A673 (cell line): ENCODE measurements around the gene HP1BP3. TPM values are rescaled to one million over a fixed set of nuclear protein-coding genes. Genes with fewer than 3 reads are reported as not detected.

Source experiments
- BruUV-seq: library from RNA; stranded (reverse); fragments of 400-500 nt; replicated peaks from 2 replicates; lab custom pipeline; 2021; lab: Mats Ljungman, UMichigan
- CTCF ChIA-PET: fragments of 300-600 bp; sonication (Branson Sonifier 250); formaldehyde crosslinking; loops from one replicate; lab custom pipeline; 2022; ENCODE audit warnings: antibody characterized with exemption; lab: Charles Lee
- POLR2A ChIA-PET: fragments of 300-600 bp; sonication (Branson Sonifier 250); formaldehyde crosslinking; loops from one replicate; lab custom pipeline; 2022; ENCODE audit warnings: antibody characterized with exemption; ENCODE audit not compliant: low non-redundant PET; lab: Charles Lee
- DNase-seq: peaks from one replicate; pipeline ENCODE4 v3.0.0-alpha.2; 2015; ENCODE audit warnings: low spot score
- H3K27ac ChIP-seq: fragments of 200-600 bp; sonication (generic); 2 replicates; pipeline ENCODE4 v1.5.1; 2016; ENCODE audit warnings: mixed run types, low read depth, mild to moderate bottlenecking, mixed read lengths, antibody characterized with exemption, low read length; ENCODE audit not compliant: poor library complexity, severe bottlenecking
- H3K27me3 ChIP-seq: fragments of 200-600 bp; sonication (generic); replicated peaks from 2 replicates; pipeline ENCODE4 v1.6.1; 2017; ENCODE audit warnings: mixed run types, low read depth, mild to moderate bottlenecking, mixed read lengths, antibody characterized with exemption, low read length; ENCODE audit not compliant: insufficient read depth, poor library complexity
- H3K36me3 ChIP-seq: fragments of 200-600 bp; sonication (generic); 2 replicates; pipeline ENCODE4 v1.6.1; 2016; ENCODE audit warnings: mixed run types, mild to moderate bottlenecking, mixed read lengths, antibody characterized with exemption, low read length; ENCODE audit not compliant: insufficient read depth, poor library complexity, severe bottlenecking
- H3K4me1 ChIP-seq: fragments of 200-600 bp; sonication (generic); 2 replicates; pipeline ENCODE4 v1.6.1; 2017; ENCODE audit warnings: mixed run types, mild to moderate bottlenecking, mixed read lengths, antibody characterized with exemption, low read length; ENCODE audit not compliant: insufficient read depth, poor library complexity, severe bottlenecking
- H3K4me3 ChIP-seq: fragments of 200-600 bp; sonication (generic); 2 replicates; pipeline ENCODE4 v1.5.1; 2016; ENCODE audit warnings: low read depth, mixed run types, mild to moderate bottlenecking, mixed read lengths, low read length; ENCODE audit not compliant: poor library complexity, severe bottlenecking
- H3K9me3 ChIP-seq: fragments of 200-600 bp; sonication (generic); 2 replicates; pipeline ENCODE4 v1.6.1; 2016; ENCODE audit warnings: mixed run types, low read depth, mild to moderate bottlenecking, mixed read lengths, antibody characterized with exemption, low read length; ENCODE audit not compliant: poor library complexity, severe bottlenecking
- EZH2 ChIP-seq: fragments of 200-600 bp; sonication (generic); IDR thresholded peaks from 2 replicates; pipeline ENCODE4 v1.6.1; 2017; ENCODE audit warnings: borderline replicate concordance, low read depth, mild to moderate bottlenecking, mixed read lengths, antibody characterized with exemption, low read length; ENCODE audit not compliant: poor library complexity, severe bottlenecking
- intact Hi-C: fragments of 100-400 bp; cut with micrococcal nuclease; formaldehyde crosslinking; loops from one replicate; pipeline ENCODE4 v1.10.0; 2022; ENCODE audit not compliant: unreplicated experiment
- total RNA-seq: library from RNA; stranded (reverse); gene quantifications from 2 replicates; pipeline ENCODE4 v1.2.3, GENCODE V29; 2021
- TF ChIP-seq, protein P1 (sequence below): fragments of 300-800, 200-600 bp; sonication (generic); conservative IDR thresholded peaks from 2 replicates; pipeline ENCODE4 v1.5.1; 2017; ENCODE audit warnings: low read depth, mild to moderate bottlenecking, antibody characterized with exemption, low read length, moderate library complexity, mixed read lengths

The HP1BP3 gene
- total RNA-seq, 1 experiment from 2014 or later = 337 TPM

DNA sequence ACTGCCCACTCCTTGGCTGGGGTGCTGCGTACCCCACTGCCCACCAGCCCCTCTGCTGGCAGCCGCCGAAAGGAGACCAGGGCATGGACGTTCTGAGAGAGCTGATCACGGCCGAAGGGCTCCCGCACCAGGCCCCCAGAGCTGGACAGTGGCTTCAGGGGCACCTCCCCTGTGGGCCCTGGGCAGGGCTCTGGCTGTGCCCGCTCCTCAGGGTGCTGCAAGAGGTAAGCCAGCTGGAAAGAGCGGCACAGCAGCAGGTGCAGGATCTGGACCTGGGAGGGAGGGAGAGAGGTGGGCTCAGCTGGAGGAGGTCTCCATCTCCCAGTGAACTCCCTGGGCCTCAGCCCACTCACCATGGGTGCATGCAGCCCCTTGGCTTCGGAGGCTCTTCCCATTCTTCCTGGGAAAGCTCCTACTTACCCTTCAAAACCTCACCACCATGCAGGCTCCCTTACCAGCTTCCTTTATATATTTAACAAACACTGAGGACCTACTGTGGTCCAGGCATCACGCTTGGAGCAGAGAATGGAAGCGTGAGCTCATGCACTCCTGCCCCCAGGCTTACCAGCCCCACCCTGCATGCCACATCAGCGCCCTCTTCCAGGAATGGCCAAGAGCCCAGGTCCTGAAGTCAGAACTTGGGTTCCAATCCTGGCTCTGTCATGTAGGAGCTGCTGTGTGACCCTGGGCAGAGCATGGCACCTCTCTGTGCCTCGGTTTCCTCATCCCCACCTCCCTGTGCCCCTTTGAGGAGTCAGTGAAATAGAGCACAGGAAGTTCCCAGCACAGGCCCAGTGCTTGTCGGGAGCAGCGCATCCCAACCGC lies 62.5 kb downstream of the HP1BP3 start:
- ChIA-PET POLR2A (no interaction called here), CTCF (no interaction called here)
- Histone ChIP-seq H3K27me3 (no peaks in the 10 kb centered on the region), H3K27ac (no peak overlapping the region), H3K9me3 (no peaks in the 10 kb centered on the region), H3K4me1 (no peaks in the 10 kb centered on the region), H3K36me3 (no peaks in the 10 kb centered on the region), H3K4me3 (no peak overlapping the region)
- no peak for DNase-seq
- intact Hi-C loops = no loop called here
- BruUV-seq = no TSS peak
- TF ChIP-seq EZH2 = no peak
- TF ChIP-seq, protein P1, sequence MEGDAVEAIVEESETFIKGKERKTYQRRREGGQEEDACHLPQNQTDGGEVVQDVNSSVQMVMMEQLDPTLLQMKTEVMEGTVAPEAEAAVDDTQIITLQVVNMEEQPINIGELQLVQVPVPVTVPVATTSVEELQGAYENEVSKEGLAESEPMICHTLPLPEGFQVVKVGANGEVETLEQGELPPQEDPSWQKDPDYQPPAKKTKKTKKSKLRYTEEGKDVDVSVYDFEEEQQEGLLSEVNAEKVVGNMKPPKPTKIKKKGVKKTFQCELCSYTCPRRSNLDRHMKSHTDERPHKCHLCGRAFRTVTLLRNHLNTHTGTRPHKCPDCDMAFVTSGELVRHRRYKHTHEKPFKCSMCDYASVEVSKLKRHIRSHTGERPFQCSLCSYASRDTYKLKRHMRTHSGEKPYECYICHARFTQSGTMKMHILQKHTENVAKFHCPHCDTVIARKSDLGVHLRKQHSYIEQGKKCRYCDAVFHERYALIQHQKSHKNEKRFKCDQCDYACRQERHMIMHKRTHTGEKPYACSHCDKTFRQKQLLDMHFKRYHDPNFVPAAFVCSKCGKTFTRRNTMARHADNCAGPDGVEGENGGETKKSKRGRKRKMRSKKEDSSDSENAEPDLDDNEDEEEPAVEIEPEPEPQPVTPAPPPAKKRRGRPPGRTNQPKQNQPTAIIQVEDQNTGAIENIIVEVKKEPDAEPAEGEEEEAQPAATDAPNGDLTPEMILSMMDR = no peak

DNA sequence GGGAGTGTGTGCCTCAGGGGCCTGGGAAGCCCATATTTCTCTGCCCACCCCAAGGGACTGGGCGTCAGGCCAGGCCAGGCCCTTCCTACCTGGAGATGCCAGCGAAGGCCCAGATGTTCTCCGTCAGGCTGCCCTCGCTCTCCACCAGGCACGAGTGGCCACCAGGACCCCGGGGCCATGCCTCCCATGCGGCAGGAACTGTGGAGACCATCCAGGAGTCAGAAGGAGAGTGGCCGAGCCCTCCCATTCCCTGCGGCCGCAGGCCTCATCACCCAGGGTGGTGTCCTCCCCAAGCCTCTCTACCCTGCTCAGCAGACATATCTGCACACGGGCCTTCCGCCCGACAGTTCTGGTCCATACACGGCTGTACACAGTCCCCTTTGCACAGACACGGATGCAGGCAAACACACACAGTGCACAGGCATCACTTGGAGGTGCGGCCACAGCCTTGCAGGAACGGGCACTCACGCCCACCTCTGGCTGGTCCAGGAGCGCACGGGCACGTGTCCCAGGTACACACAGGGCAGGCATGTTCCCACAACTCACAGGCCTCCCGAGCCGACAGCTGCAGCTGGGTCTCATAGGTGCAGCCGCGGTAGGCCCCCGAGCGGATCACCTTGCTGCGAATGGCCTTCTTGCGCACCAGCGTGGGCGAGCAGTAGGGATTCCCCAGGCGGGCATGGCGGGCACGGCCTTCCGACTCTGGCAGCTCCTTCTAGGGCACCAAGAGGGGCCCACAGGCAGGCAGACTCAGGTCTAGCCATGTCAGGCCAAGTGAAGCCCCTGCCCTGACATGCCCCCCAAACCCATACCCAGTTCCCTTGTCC lies 63.4 kb downstream of the HP1BP3 start:
- H3K4me3 ChIP-seq = no peak overlapping the region
- no peaks in the 10 kb centered on the region for H3K27me3 ChIP-seq
- no peaks in the 10 kb centered on the region for H3K4me1 ChIP-seq
- POLR2A ChIA-PET = no interaction called here
- TF ChIP-seq, protein P1 = no peak
- TF ChIP-seq EZH2 = no peak
- H3K27ac ChIP-seq = no peak overlapping the region
- BruUV-seq = no TSS peak
- intact Hi-C loops = no loop called here
- no peaks in the 10 kb centered on the region for H3K9me3 ChIP-seq
- no peaks in the 10 kb centered on the region for H3K36me3 ChIP-seq
- CTCF ChIA-PET = no interaction called here
- DNase-seq = no peak

DNA sequence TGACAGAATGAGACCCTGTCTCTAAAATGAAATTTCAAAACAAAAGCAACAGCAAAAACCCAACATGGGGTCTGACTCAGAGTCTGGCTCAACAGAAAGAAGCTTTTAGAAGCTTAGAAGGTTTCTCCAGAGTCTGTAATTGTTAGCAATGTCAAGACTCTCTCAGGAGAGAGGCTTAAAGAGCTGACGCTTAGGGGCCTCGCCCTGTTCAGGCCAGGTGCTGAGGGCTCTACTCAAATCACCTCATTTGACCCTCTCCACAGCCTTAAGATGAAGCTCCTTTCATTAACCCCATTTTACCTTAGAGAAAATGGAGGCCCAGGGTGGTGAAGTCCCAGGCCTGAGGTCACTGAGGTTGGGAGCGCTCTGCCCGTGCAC lies 64.0 kb downstream of the HP1BP3 start:
- ChIA-PET CTCF (no interaction called here), POLR2A (no interaction called here)
- Histone ChIP-seq H3K4me1 (no peaks in the 10 kb centered on the region), H3K27ac (no peak overlapping the region), H3K9me3 (no peaks in the 10 kb centered on the region), H3K4me3 (no peak overlapping the region), H3K27me3 (no peaks in the 10 kb centered on the region), H3K36me3 (no peaks in the 10 kb centered on the region)
- intact Hi-C loops = no loop called here
- no peak for TF ChIP-seq EZH2
- TF ChIP-seq, protein P1 = no peak
- BruUV-seq = no TSS peak
- DNase-seq = no peak
